Keratinocyte (primary cell): ENCODE results near the gene MLEC. TPM values are rescaled to one million over a fixed set of nuclear protein-coding genes. Genes with fewer than 3 reads are reported as not detected.

ENCODE experiments used
- DNase-seq: peaks from one replicate; pipeline ENCODE4 v3.0.0-alpha.2; 2011; ENCODE audit warnings: low read depth, missing footprints, low spot score
- FAIRE-seq: peaks from 2 replicates; lab custom pipeline; 2011; peaks lifted over from hg19 to GRCh38; lab: Jason Lieb, UNC
- H2AFZ ChIP-seq: 2 replicates; pipeline ENCODE4 v1.6.0; 2012; ENCODE audit warnings: low read length, control low read depth, inconsistent platforms; ENCODE audit not compliant: control insufficient read depth
- H3K27ac ChIP-seq: 2 replicates; pipeline ENCODE4 v1.5.1; 2011; ENCODE audit warnings: low read length; ENCODE audit not compliant: control insufficient read depth, insufficient read depth
- H3K27me3 ChIP-seq: 3 replicates; pipeline ENCODE4 v1.6.0; 2011; ENCODE audit warnings: low read length; ENCODE audit not compliant: control insufficient read depth, insufficient read depth; ENCODE audit errors: extremely low read depth
- H3K36me3 ChIP-seq, 2 experiments: 2 replicates in 1 of 2; 3 replicates in 1 of 2; pipeline ENCODE4 v1.5.1; 2011; ENCODE audit warnings: low read length in 2 of 2, mild to moderate bottlenecking in 1 of 2; ENCODE audit not compliant: control insufficient read depth in 2 of 2, insufficient read depth in 2 of 2; ENCODE audit errors: extremely low read depth in 1 of 2
- H3K4me1 ChIP-seq: 3 replicates; pipeline ENCODE4 v1.5.1; 2011; ENCODE audit warnings: low read length; ENCODE audit not compliant: control insufficient read depth, insufficient read depth; ENCODE audit errors: extremely low read depth
- H3K4me2 ChIP-seq: 3 replicates; pipeline ENCODE4 v1.6.0; 2011; ENCODE audit warnings: low read depth, low read length; ENCODE audit not compliant: control insufficient read depth, insufficient read depth; ENCODE audit errors: extremely low read depth
- H3K4me3 ChIP-seq, 3 experiments: fragments of 200-600 bp in 1 of 3; sonication (generic) in 1 of 3; 2 replicates in 2 of 3; 3 replicates in 1 of 3; pipeline ENCODE4 v1.5.1; 2011 to 2016; ENCODE audit warnings: low read length in 3 of 3, mild to moderate bottlenecking in 3 of 3, control low read depth in 2 of 3, inconsistent platforms in 1 of 3, low read depth in 1 of 3, mixed read lengths in 1 of 3, mixed run types in 1 of 3, moderate library complexity in 1 of 3; ENCODE audit not compliant: control insufficient read depth in 2 of 3, insufficient read depth in 2 of 3; ENCODE audit errors: extremely low read depth in 1 of 3
- H3K79me2 ChIP-seq: 2 replicates; pipeline ENCODE4 v1.6.0; 2012; ENCODE audit warnings: low read length; ENCODE audit not compliant: control insufficient read depth, insufficient read depth
- H3K9ac ChIP-seq: 3 replicates; pipeline ENCODE4 v1.6.0; 2011; ENCODE audit warnings: low read length; ENCODE audit not compliant: control insufficient read depth, insufficient read depth; ENCODE audit errors: extremely low read depth
- H3K9me1 ChIP-seq: 3 replicates; pipeline ENCODE4 v1.6.0; 2011; ENCODE audit warnings: low read length; ENCODE audit not compliant: control insufficient read depth, insufficient read depth; ENCODE audit errors: extremely low read depth
- H3K9me3 ChIP-seq: 2 replicates; pipeline ENCODE4 v1.5.1; 2012; ENCODE audit warnings: low read depth, low read length; ENCODE audit not compliant: control insufficient read depth
- H4K20me1 ChIP-seq: 3 replicates; pipeline ENCODE4 v1.6.0; 2011; ENCODE audit warnings: low read length; ENCODE audit not compliant: control insufficient read depth, insufficient read depth; ENCODE audit errors: extremely low read depth
- EZH2 ChIP-seq: IDR thresholded peaks from one replicate; pipeline ENCODE4 v1.6.1; 2012; ENCODE audit warnings: inconsistent platforms, mild to moderate bottlenecking, low read length, moderate library complexity
- dilution Hi-C: fragments of 300-500 bp; cut with MboI; formaldehyde crosslinking; loops from one replicate; pipeline ENCODE4 v1.7.0; 2020; ENCODE audit warnings: low sequenced_read_pairs; ENCODE audit not compliant: extremely low pct_ligation_motif_present
- polyA plus RNA-seq, 5 experiments: library from polyadenylated mRNA; depleted of rRNA in 3 of 5; stranded (reverse) in 3 of 5; stranded (forward) in 1 of 5; unstranded in 1 of 5; fragments of >200 nt; gene quantifications; 1 replicate in 1 of 5; 2 replicates in 3 of 5; 3 replicates in 1 of 5; pipeline versions ENCODE4 v1.2.1 to v1.2.3, GENCODE V29; 2011 to 2012; ENCODE audit warnings: missing spikeins in 2 of 5, low read depth in 1 of 5, low replicate concordance in 1 of 5
- TF ChIP-seq, protein P1 (sequence below), 3 experiments: IDR thresholded peaks in 1 of 3; conservative IDR thresholded peaks in 1 of 3; optimal IDR thresholded peaks in 1 of 3; 2 replicates in 2 of 3; 3 replicates in 1 of 3; pipeline versions ENCODE3 to v1.5.1; 2011; ENCODE audit warnings: low read length in 3 of 3, mild to moderate bottlenecking in 3 of 3, moderate library complexity in 2 of 3, control low read depth in 1 of 3, inconsistent platforms in 1 of 3; ENCODE audit not compliant: insufficient read depth in 2 of 3; ENCODE audit errors: extremely low read depth in 1 of 3

MLEC gene
- polyA plus RNA-seq, 1 donor (not counting 4 experiments of a cell fraction or from before 2014, with no cell fraction given) = 65.2 TPM

DNA sequence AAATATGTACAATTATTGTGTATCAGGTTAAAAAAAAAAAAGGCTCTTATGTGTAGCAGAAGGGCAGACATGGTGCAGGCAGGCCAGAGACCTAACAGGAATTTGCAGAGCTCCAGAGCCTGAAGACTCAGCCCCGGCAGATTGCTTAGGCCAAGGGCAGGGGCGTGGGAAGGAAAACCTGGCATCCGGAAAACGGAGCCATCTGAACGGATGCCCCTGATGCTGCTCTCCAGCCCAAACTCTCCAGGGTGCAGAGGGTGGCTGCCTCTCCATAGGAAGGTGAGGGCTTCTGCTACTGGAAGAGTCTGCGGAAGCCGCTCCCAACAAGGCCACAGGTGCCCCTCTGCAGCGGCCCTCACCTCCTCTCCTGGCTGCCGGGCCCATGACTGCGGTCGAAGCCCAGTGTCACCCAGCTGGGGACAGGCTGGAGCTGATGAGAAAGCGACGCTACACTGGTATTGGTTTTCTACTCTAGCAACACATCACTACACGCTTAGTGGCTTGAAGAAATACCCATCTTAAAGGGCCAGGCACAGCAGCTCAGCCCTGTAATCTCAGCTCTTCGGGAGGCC, 58.1 kb downstream of the MLEC start:
- TF ChIP-seq, protein P1, sequence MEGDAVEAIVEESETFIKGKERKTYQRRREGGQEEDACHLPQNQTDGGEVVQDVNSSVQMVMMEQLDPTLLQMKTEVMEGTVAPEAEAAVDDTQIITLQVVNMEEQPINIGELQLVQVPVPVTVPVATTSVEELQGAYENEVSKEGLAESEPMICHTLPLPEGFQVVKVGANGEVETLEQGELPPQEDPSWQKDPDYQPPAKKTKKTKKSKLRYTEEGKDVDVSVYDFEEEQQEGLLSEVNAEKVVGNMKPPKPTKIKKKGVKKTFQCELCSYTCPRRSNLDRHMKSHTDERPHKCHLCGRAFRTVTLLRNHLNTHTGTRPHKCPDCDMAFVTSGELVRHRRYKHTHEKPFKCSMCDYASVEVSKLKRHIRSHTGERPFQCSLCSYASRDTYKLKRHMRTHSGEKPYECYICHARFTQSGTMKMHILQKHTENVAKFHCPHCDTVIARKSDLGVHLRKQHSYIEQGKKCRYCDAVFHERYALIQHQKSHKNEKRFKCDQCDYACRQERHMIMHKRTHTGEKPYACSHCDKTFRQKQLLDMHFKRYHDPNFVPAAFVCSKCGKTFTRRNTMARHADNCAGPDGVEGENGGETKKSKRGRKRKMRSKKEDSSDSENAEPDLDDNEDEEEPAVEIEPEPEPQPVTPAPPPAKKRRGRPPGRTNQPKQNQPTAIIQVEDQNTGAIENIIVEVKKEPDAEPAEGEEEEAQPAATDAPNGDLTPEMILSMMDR (optimal IDR thresholded peaks at IDR 0.05 in 1 of 3, IDR thresholded peaks at IDR 0.05 in 1 of 3, conservative IDR thresholded peaks at IDR 0.05 in 1 of 3; ENCODE audit: extremely low read depth in 1 of 3, insufficient read depth in 2 of 3, low read length in 3 of 3) = no peak
- Histone ChIP-seq H3K4me3 (no peak overlapping the region), H3K36me3 (no peaks in the 10 kb centered on the region), H3K79me2 (no peaks in the 10 kb centered on the region), H3K9me3 (no peaks in the 10 kb centered on the region), H3K27ac (no peak overlapping the region), H3K4me2 (no peak overlapping the region), H4K20me1 (no peaks in the 10 kb centered on the region), H2AFZ (no peak overlapping the region), H3K4me1 (no peaks in the 10 kb centered on the region), H3K27me3 (no peaks in the 10 kb centered on the region), H3K9ac (no peak overlapping the region), H3K9me1 (no peaks in the 10 kb centered on the region)
- no peak for FAIRE-seq
- dilution Hi-C loops = no loop called here
- no peak for DNase-seq

DNA sequence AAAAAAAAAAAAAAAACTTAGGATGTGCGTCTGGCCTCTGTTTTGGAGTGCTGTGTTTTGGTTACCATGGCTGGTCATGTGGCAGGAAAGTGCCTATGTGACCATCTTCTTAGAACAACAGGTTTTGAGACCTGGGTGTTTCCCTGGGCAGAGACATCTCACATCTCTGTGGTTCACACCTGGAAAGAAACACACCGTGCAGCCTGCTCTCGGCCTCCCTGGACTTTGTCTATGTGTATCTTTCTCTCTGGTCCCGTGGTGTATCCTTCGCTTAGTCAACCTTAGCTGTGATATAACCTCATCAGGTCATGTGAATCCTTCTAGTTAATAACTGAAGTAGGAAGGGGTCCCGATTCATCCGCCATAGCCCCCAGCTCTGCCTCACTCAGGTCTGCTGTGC, 61.3 kb downstream of the MLEC start:
- Histone ChIP-seq H3K4me2 (no peak overlapping the region), H3K9ac (no peak overlapping the region), H3K4me1 (no peaks in the 10 kb centered on the region), H3K27me3 (no peaks in the 10 kb centered on the region), H3K4me3 (no peak overlapping the region), H3K79me2 (no peaks in the 10 kb centered on the region), H3K36me3 (no peaks in the 10 kb centered on the region), H3K27ac (no peak overlapping the region), H3K9me3 (no peaks in the 10 kb centered on the region), H2AFZ (no peak overlapping the region), H4K20me1 (no peaks in the 10 kb centered on the region), H3K9me1 (no peaks in the 10 kb centered on the region)
- no peak for TF ChIP-seq EZH2
- TF ChIP-seq, protein P1 (optimal IDR thresholded peaks at IDR 0.05 in 1 of 3, IDR thresholded peaks at IDR 0.05 in 1 of 3, conservative IDR thresholded peaks at IDR 0.05 in 1 of 3; ENCODE audit: extremely low read depth in 1 of 3, insufficient read depth in 2 of 3, low read length in 3 of 3) = no peak
- DNase-seq (no peak), FAIRE-seq (no peak)
- dilution Hi-C loops = no loop called here
